NCI-H526 (cell line): ENCODE results near the gene SNRPA.

Experiments used
- DNase-seq, 2 experiments: peaks; one replicate each; lab custom pipeline; 2025; lab: John Stamatoyannopoulos, UW

The SNRPA gene

DNA sequence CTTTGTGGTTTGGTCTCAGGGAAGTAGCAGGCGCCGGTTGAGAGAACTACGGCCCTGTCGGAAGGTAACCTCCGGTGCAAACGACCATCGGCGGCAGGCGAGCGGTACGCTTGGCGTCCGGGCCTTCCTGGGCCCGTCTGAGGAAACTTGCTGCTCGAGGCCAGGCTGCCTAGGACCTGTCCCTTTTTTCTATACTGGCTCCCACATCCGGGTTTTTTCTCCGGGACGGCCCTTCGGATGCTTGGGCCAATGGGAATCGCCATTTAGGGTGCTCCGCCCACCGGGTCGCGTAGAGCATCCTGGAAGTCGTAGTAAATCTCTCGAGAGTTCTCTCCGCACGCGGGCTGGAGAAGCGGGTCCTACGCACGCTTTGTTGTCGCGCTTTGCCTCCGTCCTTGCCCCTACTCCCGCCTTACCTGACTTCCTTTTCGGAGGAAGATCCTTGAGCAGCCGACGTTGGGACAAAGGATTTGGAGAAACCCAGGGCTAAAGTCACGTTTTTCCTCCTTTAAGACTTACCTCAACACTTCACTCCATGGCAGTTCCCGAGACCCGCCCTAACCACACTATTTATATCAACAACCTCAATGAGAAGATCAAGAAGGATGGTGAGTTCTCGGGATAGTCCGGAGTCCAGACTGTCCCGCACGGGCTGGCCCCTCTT lies at the start of gene SNRPA:
TSS of gene SNRPA (plus strand) at position 330 of the 664 bp plus-strand sequence. CDS start at position 536, 206 bp downstream.
- peak; percentile 99 to 100 for DNase-seq

DNA sequence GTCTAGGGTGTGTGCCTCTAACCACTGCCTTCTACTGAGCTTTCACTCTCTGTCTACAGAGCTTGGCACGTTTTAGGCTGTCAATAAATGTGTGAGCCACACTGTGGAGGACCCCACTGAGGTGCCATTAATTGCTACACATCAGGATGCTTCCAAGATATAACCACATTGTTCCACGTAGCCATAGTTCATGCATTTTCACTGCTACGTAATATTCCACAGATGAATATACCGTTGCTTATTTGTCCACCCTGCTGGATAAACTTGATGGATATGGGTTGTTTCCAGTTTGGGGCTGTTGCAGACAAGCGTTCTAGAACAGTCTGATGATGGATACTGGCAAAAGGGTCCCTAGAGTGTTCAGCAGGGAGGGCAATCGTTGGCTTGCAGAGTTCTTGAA lies 49.2 kb upstream of the SNRPA start:
- no peak for DNase-seq

DNA sequence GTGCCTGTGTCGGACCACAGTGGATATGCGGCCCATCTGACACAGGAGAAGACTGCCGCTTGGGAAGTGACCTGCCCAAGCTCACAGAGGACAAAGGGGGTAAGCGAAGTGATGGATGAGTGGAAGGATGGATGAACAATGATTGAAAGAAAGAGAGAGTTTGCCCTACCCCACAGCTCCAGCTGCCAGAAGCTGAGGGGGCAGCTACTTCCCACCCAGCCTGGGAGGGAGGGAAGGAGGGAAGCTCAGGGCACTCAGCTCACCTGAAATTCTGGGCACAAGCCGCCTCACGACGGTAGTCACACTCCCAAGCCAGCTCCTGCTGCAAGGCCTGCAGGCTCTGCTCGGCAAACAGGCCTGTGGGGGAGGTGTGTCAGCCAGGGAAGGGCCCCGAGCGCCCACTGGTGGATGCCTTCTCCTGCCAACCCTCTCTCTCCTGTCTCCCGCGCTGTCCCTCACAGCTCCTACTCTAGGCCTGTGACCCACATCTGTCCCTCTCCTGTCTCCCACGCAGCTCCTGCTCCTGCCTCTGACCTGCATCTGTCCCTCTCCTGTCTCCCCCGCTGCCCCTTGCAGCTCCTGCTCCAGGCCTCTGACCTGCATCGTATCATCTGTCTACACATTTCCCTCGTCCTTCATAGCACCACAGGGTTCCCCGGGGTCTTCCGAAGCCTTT lies 48.5 kb upstream of the SNRPA start:
- peak; percentile 12 to 61 for DNase-seq

DNA sequence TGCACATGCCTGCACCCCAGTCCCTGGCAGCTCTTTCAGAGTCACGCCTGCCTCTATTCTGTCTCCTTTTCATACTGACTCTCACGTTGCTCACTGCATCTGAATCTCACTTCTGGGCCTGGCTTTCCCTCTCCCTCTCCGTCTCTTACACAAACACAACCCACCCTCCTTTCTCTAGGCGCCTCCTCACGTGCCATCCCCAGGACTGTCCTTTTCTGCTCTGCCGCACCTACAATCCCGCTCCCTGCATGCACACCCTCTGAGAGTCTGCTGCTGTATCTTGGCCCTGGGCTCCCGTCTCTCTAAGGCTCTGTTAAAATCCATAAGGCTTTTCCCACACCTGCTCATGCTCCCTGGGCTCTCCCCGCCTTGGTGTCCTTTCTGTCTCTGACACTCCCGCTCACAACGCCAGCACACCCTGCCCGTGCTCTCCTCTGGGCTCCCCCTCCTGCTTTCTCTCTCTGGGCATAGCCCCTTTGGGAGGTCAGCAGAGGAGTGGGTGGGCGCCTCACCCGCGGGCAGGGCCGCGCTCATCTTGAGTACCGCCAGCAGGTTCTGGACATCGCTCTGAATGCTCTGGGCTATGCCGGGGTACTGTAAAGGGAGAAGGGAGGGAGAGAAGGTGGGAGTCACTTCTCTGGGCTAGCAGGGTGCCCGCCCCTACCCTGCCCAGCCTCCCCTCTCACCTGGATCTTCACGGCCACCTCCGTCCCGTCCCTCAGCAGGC lies 47.8 kb upstream of the SNRPA start:
- DNase-seq = no peak

DNA sequence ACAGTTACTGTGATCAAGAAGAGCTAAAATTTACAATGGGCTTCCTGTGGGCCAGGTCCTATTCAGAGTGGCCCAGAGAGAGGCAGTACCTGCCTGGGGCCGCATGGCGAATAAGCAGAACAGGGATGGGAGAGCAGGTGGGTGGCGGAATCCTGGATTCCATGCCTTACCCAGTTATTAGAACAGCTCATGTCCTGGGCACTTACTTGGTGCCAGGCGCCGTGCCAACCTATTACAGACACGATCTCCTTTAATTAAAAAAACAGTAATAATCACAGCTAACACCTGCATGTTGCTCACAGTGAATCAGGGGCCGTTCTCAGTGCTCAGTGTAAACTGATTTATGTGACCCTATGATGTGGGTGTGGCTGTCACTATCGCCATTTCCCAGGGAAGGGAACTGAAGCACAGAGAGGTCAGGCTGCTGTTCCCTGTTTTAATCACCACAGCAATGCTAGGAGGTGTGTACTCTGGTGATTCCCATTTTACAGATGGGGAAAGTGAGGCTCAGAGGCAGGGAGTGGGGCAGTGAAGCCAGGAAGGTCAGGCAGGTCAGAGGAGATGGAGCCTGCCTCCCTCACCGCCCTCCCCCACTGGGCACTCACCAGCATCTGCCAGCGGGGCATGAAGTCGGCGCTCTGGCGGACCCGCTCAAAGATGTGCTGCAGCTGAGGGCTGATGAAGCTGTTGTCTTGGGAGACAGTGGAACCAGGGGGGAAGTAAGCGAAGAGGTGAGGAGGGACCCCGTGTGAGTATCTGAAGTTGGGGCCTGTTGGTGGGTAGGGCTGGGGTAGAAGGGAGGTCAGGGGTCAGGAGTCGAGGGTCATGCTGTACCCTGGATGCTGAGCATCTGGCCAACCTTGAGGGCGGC lies 46.3 kb upstream of the SNRPA start:
- DNase-seq = no peak

DNA sequence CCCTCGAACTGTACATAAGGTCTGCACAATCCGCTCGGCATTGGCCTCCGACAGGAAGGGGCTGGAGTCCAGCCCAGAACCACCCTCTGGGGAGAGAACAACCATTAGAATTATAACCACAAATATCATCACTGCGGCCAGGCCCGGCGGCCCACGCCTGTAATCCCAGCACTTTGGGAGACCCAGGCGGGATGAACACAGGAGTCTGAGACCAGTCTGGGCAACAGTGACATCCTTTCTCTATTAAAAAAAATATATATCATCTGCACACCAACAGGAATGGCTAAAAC lies 45.7 kb upstream of the SNRPA start:
- no peak for DNase-seq

DNA sequence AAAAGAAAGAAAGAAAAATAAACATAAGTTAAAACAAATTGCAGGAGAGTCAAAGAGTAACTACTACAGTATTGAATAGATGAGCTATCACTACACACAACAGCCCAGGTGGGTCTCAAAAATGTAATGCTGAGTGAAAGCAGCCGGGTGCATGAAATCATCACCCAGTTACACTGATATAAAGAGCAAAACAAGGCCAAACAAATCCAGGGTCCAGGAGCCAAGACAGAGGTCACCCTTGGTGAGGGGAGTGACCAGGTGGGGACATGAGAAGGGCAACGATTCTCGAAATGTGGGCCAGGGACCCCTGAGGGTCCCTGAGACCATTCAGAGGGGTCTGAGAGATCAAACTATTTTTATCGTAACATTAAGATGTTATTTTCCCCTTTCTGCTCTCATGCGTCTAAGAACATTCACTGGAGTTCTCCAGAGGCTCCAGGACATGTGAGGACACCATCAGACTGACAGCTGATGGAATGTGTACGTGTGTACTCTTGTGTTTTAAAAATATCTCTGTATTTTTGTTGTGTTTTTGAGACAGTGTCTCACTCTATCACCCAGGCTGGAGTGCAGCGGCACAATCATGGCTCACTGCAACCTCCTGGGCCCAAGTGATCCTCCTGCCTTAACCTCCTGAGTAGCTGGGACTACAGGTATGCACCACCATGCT lies 44.9 kb upstream of the SNRPA start:
- DNase-seq = no peak

DNA sequence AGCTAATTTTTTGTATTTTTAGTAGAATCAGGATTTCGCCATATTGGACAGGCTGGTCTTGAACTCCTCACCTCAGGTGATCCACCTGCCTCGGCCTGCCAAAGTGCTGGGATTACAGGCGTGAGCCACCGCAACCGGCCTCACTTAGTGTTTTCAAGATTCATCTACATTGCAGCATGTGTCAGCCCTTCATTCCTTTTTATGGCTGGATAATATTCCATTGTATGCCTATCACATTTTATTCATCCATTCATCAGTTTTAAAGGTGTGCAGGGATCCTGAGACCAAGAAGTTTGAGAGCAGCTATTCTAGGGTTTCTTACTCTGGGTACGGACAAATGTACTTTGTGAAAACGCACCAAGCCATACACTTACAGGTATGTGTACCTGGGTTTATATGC lies 43.4 kb upstream of the SNRPA start:
- DNase-seq = no peak

DNA sequence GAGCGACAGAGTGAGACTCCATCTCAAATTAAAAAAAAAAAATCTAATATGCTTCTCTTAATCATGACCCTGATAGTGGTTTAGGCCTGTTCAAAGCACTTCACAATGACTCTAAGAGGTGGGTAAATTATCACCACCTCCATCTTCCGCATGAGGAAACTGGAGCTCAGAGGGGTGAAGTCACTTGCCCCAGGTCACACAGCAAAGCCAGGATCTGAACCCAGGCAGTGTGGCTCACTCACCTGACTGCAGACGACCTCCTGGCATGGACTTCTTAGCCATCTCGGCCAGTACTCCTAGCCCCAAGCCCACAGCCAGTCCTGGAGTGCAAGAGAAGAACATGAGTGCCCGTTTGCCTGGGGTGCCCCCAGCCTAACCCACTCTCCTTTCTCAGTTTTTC lies 41.2 kb upstream of the SNRPA start:
- no peak for DNase-seq

DNA sequence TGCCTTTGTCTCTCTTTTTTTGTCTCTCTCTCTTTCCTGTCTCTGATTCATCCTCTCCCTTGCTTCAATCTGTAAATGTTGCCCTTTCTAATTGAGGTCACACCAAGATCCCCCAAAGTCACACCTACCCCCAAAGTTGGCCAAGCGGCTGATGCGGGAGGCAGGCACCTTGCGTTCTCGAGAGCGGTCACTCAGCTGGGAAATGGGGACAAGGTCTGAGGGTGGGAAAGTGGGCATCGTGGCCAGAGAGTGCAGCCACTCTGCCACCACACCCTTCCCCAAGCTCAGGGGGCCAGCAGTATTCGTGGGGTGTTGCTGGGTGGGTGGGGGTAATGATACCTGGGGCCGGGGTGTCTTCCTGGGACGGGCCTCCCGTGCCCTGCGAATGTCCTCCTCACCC lies 37.1 kb upstream of the SNRPA start:
- no peak for DNase-seq

DNA sequence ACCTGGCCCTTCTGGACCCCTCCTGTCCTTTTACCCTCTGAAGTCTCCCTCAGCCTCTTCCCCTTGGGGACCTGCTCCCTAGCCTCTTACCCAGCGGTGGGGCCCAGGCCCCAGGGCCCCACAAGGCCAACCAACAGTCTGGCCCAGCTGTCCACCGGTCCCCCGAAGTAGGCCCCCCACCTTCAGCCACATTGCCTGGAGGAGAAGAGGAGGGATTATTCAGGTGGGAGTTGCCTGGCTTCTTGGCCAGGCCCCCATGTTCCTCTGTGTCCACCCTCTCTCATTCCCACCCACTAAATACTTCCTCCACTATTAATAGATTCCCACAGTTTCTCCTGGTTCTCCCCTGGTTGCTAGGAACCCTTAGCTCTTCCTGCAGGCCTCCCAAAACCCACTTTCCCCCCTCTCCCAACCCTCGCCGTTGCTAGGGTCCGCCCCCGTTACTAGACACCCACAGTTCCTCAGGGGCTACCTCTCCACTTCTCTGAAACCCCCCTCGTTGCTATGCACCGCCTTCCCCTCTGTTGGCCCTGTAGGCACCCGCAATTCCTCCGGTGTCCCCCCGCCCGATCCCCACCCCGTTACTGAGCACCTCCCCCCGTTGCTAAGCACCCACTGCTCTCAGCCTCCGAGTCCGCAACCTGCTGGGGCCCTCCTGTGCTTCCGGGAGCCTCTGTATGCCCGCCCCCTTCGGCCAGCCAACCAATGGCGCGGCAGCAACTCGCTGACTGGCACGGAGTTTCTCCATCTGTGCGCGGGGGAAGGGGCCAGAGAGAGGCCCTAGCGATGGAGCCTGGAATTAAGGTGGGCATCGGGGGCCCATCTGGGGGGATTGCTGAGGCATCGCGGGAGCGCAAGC lies 36.3 kb upstream of the SNRPA start:
- peak; percentile 90 to 98 for DNase-seq

DNA sequence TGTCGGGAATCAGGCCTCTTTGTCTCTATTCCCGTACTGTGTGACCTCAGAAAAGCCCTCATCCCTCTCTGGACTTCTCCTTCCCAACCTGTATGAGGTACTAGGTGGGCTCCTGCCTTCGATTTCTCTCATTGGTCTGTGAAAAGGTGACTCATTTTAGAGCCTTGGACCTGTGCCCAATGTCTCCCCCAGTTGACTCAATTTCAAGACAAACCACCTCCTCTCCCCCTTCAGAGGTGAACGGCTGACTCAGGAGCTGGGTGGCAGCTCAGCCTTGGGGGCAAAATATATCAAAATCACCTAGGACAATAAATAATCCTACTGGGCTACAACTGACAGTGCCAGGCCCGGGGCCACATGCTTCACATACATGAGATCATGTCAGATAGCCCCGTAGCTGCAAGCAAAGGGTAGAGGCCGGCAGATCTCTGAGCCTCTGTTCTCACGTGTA lies 34.9 kb upstream of the SNRPA start:
- DNase-seq = no peak

DNA sequence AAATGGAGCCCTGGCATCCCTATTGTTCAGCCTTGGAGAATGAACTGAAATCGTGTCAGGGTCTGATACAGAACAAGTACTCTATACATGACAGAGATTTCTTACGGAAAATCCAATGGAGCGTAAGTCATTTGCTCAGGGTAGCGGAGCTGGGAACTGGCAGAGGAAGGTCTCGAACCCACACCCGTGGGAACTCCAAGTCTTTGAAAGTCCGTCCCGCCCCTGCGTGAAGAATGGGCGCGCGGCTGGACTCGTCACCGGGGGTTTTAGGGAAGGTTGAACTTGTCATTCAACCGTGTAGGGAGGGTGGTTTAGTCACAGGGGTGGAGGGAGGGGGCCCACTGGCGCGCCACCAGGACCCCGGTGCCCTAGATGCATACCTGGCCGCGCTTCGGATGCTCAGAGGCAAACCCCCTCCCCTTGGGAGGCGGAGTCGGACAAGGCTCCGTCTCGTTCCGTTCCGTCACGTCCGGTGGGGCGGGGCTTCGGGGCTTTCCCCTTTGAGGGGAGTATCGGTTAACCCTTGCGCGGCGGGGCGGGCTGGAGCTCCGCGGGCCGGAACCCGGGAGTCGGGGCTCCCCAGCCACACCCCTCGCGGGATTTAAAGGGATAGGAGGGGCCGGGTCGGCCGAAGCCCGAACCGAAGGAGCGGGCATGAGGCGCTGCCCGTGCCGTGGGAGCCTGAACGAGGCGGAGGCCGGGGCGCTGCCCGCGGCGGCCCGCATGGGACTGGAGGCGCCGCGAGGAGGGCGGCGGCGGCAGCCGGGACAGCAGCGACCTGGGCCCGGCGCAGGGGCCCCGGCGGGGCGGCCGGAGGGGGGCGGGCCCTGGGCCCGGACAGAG lies 34.3 kb upstream of the SNRPA start, which contains the start of the genes COQ8B and ITPKC:
TSS of gene COQ8B (minus strand) at position 405 of the 843 bp plus-strand sequence. CDS start 2,254 bp downstream, outside the sequence.
TSS of gene ITPKC (plus strand) at position 631 of the 843 bp plus-strand sequence. CDS start at position 655, 24 bp downstream.
- DNase-seq = peak; percentile 95 to 100

DNA sequence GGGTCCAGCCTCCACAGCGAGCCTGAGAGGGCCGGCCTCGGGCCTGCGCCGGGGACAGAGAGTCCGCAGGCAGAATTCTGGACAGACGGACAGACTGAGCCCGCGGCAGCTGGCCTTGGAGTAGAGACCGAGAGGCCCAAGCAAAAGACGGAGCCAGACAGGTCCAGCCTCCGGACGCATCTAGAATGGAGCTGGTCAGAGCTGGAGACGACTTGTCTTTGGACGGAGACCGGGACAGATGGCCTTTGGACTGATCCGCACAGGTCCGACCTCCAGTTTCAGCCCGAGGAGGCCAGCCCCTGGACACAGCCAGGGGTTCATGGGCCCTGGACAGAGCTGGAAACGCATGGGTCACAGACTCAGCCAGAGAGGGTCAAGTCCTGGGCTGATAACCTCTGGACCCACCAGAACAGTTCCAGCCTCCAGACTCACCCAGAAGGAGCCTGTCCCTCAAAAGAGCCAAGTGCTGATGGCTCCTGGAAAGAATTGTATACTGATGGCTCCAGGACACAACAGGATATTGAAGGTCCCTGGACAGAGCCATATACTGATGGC lies 33.6 kb upstream of the SNRPA start:
- DNase-seq = no peak

DNA sequence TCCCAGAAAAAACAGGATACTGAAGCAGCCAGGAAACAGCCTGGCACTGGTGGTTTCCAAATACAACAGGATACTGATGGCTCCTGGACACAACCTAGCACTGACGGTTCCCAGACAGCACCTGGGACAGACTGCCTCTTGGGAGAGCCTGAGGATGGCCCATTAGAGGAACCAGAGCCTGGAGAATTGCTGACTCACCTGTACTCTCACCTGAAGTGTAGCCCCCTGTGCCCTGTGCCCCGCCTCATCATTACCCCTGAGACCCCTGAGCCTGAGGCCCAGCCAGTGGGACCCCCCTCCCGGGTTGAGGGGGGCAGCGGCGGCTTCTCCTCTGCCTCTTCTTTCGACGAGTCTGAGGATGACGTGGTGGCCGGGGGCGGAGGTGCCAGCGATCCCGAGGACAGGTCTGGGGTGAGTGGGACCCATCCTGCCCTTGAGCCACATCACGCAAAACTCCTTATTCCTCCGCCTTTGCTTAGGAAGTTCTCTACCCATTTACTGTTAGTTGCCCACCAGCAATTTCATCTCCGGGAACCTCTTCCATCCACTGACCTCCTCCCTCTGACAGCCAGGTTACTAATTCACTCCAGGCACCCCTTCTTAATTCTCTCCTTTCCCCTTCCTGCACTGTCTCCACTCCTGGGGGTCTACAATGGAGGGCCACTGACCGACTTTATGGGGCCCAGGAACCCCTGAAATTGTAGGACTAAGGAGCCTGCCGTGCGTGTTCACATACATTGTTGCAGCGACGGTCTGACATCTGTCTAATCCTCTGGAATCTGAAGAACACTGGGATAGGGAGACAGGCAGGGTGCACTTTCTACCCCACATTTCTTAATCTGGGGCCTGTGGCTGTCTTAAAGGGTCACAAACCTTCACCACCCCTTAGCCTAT lies 32.9 kb upstream of the SNRPA start:
- peak; percentile 20 to 58 for DNase-seq

DNA sequence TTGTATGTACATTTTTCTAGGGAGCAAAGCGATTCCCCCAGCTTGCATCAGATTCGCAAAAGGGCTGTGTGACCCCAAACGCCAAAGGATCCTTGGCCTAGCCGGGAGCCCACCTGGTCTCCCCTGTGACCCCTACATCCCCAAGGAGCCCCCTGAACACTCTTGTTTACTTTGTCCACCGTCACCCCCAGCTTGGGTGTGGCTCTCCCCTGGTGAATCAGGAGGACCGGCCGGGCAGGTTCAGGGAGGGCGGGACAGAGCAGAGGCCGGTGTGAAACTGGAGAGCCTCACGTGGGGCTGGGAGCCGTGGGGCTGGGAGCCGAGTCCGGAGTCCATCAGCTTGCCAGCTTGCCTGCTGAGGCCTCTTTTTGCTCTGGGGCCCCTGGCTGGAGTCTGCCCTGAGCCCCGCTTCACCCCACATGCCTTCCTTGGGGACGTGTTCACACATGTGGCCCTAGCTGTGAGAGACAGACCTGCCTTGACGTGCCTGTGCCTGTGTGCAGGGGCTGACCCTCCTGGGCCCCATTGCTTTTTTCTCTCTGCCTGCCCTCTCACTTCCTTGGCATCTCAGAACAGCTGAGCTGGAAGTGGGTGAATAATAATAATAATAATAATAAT lies 32.1 kb upstream of the SNRPA start:
- peak; percentile 32 to 80 for DNase-seq

DNA sequence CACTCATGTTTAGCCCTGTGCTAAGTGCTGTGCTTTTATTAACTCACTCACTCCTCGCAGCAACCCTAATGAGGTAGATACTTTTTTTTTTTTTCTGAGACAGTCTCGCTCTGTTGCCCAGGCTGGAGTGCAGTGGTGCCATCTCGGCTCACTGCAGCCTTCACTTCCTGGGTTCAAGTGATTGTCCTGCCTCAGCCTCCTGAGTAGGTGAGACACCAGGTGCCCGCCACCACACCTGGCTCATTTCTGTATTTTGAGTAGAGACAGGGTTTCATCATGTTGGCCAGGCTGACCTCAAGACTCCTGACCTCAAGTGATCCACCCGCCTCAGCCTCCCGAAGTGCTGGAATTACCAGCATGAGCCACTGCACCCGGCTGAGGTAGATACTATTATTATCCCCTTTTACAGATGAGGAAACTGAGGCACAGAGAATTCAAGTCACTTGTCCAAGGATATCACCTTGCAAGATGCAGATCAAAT lies 31.5 kb upstream of the SNRPA start:
- DNase-seq = no peak

DNA sequence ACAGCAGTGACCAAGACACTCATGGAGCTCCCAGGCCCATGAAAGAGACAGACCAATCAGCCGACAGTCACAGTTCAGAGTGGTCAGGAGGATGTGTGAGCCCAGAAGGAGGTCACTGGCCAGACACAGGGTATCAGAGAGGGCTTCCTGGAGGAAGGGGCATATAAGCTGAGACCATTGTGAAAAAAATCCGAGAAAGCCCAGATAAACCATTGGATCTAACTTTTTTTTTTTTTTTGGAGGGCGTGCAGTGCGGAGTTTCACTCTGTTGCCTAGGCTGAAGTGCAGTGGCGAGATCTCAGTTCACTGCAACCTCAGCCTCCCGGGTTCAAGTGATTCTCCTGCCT lies 29.9 kb upstream of the SNRPA start:
- no peak for DNase-seq
